GM21381 (cell line): ENCODE measurements around the gene FAM217A.

Source experiments
- ATAC-seq: cut with Tn5 transposase; IDR thresholded peaks from one replicate; pipeline ENCODE4 v1.9.1; 2021; ENCODE audit warnings: mild to moderate bottlenecking, moderate library complexity; ENCODE audit not compliant: unreplicated experiment

FAM217A gene

DNA sequence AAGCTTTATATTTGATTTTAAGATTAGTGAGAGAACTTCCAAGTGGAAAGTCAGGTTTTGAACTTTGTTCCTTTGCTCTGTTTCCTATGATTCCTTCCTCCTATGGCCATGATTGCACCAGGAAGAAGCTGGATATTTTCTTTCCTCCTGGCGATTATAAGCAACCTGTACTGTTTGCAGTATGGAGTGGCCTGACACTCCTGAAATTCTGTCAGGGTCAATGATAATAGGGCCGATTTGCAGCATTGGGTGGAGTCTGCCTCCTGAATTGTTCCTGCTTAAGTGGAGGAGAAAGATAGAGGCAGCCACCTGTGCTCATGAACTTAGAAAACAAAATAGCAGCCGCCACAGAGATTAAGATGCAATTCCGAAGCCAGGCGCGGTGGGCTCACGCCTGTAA, 9.8 kb upstream of the FAM217A start:
- ATAC-seq, result no peak

DNA sequence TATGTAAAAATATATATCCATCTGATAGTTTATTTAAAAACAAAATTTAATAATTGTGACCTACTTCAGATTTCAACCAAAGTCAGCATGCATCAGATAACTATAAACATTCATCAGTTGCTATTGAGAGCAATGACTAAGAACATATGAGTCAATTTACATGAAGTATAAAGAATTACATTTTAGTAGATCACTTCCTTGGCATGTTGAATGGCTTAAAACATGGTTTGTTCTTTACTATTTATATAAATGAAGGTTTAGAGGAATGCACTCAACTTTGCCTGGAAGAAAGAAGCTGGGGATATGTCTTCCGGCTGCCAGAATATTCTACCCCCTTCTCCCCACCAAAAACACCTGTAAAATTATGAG, 6.4 kb upstream of the FAM217A start:
- no peak for ATAC-seq

DNA sequence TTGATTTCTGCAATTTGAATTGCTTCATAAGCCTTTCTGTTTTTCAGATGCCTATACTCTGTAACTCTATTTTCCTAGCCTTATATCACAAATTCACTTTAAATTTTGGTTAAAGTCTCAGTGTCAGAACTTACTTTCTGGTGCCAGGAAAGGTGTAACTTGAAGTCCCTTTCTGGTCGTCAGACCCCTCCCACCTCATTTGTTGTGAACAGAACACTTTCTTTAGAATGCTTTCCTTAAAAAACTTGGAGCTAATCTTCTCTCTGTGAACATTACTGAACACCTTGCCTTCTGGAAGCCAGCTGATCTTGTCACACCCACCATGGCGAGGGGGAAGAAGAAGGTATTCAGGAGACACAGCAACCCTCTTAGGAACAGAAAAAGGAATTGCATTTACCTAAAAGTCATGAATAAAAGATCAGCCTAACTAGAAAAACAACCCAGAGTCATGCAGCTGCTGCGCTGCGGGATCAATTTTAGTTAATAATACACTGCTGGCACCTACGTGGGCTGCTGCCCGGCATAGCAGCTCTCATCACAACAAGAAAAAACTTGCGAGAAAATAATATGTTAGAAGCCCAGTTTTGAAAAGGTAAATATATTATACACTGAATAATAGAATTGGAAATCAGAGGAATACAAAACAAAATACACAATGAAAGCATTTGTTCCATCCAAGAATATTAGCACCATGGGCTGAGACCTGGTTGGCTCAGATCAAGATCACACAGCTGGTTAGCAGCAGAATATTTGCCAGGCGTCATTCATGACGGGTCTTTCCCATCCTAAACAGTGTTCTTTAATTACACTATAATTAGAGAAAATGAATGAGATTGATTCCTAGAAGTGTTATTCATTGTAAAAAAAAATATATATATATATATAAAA, 5.8 kb upstream of the FAM217A start:
- no peak for ATAC-seq

DNA sequence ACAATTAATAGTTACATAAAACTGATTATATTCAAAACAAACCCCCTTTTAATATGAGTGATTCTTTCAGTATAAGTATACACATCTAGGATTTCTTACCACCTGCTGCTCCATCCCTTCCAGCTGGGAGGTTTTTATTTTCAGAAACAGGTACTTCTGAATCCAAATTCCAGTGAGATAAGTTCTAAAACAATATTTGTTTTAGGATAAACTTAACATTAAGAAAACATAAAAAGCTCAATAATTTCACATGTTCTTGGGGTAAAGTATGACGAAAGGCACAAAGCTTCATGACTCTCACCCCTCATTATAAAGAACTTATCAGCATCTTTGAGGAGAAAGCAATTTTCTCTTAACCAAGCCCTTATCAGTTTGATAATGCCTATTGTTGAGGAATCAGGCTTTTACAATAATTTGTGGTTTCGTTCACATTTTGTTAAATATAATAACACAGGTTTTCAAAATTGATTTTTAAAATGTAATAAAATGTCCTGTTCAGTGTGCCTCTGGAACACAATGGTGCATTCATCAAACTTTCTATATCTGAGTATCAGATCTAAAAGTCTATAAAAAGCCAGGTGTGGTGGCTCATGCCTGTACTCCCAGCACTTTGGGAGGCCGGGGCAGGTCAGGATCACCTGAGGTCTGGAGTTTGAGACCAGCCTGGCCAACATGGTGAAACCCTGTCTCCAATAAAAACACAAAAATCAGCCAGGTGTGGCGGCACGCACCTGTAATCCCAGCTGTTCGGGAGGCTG, 4.3 kb downstream of the FAM217A start:
- ATAC-seq, result no peak

DNA sequence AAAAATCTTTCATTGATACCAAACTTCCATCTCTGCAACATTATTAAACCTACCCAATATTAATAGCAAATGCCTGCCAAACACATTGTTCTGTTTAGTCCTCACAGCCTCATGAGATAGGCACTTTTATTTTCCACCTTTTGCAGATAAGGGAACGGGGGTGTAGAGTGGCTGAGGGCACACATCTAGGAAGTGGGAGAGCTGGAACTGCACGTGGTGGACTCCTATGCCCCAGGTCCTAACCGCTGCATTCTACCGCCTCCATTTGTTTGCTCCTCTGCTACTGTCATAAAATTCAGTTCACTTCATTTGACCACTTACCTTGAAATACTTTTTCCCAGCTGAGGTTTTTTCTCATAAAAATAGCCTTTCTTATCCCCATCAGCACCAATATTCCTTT, 7.6 kb downstream of the FAM217A start:
- ATAC-seq, result no peak

DNA sequence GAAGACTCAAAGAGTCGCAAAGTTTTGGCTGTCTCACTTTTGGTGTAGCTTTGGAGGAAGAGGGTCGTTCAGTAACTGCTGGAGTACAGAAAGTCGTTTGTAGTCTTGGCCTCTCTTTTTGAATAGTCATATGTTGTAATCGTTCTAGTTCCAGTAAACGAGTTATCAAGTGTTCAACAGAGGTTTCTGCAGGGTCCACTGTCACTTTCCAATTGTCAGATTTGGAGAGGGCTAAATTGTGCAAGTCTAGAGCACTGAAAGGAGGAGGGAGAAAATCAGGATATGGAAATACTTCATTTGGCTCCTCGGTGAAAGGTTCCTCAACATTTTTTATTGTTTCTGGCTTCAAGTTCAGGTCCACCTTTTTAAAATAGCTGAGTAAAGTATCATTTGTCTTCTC, 9.7 kb downstream of the FAM217A start:
- no peak for ATAC-seq

DNA sequence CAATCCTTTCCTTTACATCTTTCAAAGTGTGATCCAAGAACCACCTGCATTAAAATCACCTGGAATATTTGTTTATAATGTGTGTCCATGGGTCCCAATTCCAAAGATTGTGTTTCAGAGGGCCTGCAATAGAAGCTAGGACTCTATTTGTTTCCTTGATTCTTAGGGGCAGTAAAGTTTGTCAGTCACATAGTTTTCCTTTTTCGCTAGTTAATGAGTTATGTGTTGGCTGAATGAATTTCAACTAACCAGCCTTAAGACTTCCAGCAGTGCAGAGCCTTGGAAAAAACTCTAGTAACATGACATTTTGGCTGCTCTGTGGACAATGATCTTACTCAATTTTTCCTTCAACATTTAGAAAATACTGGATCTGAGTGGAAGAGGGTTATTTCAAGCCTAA, 11.3 kb downstream of the FAM217A start:
- no peak for ATAC-seq

DNA sequence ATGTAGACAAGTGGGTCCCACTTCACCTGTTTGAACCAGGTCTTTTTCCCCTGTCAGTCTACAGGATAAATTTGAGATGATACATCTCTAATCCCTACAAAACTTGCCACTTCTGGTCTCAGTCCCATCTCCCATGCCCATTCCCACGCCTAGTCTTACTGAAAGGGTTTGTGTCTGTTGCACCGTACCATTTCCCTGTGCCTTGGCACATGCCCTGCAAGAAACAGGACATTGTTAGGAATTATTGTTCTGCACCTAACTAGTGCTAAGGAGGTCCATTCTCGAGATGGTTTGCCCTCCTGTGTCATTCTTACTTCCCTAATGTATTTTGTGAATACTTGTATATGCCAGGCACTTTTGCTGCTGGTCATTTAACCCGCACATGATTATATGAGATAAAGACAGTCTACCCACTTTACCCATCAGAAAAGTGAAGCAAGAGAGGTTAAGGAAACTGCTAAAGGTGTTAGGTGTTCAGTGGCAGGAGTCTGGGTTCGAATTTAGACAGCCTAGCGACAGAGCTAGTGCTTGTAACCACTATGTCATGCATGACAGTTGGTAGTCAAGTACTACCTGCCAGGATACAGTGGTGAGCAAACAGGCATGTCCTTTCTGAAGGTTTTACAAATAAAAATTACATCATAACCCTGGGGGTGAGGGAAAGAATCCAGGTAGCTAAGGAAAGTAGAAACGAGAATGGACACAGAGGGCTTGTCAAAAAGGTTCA, 12.7 kb downstream of the FAM217A start:
- ATAC-seq, result no peak

DNA sequence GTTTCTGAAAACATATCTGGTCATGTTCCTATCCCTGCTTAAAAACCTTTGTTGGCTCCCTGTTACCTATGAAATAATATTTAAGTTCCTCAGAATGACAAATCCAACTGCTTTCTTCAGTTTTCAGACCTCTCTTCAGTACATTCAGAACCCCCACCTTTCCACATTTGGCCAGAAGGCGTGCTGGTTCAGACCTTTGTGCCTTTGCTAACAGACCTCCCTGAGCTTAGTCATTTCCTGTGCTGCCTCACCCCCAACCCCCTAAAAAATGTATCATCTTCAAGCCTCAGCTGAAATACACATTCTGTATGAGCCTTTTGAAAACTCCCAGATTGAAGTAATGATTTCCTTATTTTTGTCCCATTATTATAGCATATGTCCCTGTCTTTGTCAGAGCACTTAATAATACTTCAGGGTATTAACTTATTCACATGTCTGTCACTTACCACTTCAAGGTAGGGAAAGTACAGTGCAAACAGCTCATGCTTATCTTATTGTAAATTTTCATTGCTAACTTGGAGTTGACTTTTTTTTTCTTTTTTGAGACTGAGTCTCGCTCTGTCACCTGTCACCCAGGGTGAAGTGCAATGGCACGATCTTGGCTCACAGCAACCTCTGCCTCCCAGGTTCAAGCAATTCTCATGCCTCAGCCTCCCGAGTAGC, 19.7 kb downstream of the FAM217A start:
- no peak for ATAC-seq

DNA sequence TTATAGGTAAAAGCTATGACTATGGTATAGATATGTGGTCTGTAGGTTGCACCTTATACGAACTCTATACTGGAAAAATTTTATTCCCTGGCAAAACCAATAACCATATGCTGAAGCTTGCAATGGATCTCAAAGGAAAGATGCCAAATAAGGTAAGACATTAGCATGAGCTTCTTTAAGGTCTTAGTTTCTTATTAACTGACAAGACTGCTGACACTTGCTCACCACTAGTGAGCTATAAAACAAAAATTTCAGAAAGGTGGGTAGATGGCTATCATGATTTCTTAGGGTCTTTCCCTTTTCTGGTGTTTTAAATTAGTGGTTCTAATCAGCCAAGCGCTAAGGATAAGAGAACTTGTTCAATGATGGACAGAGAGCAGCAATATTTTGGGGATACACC, 21.9 kb downstream of the FAM217A start:
- no peak for ATAC-seq

DNA sequence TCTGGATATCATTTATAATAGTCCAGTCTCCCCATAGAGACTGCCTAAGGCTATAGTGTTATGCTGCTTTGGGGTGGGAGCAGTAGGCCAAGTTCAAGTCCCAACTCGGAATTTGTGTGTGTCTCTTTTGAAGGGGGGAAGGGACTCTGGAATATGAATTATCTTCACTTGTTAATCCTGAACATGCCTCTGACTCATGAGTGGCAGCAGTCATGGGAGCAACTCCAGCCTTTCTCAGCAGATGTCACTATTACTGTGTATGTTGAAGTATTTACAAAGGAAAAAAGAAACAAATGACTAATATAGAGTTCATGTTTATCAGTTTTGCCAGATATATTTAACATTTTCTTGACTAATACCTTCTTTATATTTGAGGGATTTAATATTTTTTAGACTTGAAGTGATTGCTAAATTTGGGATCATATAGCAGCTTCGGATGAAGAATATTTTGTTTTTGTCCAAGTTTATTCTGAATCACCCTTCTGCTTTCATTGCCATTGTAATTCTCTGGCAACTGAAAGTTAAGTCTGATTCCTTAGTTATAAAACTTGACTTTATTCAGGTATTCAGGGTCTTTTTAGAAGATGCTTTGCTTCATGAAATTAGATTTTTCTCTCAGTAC, 23.4 kb downstream of the FAM217A start:
- ATAC-seq, result no peak

DNA sequence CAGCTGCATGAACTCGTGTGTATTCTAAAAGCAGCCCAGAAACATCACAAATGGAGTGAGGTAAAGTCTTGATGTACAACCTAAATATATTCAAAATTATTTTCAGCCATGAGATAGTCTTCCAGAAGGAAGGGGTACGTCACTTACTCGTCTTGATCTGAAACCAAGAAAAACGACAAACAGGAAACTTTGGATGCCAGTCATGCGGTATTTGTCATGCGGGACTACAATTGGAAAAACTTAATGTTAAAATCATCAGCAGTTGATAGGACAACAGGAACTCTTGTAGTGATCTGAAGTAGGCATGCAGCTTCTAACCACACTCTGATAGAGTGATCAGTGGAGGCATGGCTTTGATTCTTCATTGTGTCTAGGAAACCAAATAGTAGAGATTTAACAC, 29.7 kb downstream of the FAM217A start:
- no peak for ATAC-seq

DNA sequence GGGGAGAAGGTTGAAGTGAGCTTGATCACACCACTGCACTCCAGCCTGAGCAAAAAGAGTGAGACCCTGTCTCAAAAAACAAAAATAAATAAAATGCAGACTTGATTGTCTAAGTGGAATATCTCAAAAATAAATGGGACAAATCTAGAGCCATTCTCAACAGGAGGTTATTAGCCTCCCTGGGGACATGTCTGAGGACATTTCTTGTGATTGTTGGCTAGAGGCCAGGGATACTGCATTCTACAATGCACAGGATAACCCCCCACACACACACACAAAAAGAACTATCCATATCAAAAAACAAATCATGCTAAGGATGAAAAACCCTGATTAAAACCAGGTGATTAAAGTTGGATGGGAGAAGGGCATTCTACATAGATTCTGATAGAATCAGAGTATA, 37.5 kb downstream of the FAM217A start:
- no peak for ATAC-seq

DNA sequence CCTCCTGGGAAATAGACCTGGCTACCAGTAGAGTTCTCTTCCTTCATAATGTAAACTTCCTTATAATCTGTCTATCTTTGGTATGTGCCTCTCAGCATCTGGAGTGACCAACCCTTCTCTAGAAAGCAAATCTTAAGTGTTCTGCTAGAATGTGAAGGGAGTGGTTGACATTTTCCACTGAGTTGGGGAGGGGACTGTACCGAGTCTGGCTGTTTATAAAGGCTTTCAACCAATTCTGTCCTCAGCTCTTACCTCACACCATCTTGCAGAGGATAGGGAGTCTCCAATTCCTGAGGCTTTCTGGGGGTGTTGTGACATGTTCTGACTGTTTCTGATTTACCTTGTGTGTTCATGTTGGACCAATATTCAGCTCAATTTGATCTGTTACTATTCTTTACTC, 39.6 kb downstream of the FAM217A start:
- ATAC-seq, result no peak

DNA sequence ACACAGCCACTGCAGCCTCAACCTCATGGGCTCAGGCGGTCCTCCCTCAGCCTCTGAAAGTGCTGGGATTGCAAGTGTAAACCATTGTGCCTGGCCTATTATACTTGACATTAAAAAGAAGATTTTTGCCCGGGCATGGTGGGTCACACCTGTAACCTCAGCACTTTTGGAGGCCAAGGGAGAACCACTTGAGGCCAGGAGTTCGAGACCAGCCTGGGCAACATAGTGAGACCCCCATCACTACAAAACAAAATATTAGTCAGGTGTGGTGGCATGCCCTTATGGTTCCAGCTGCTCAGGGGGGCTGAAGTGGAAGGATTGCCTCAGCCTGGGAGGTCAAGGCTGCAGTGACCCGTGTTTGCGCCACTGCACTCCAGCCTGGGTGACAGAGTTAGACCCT, 42.4 kb downstream of the FAM217A start:
- ATAC-seq, result no peak

DNA sequence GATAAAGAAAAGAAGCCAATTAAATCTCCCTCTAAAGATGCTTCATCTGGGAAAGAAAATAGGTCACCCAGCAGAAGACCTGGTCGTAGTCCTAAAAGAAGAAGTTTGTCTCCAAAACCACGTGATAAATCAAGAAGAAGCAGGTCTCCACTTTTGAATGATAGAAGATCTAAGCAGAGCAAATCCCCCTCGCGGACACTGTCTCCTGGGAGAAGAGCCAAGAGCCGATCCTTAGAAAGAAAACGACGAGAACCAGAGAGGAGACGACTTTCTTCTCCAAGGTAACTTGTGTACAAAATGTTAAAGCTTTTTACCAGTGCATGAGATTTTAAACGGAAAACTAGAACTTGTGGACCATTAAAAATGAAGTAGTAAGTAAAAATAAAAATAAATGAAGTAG, 46.5 kb downstream of the FAM217A start:
- no peak for ATAC-seq

DNA sequence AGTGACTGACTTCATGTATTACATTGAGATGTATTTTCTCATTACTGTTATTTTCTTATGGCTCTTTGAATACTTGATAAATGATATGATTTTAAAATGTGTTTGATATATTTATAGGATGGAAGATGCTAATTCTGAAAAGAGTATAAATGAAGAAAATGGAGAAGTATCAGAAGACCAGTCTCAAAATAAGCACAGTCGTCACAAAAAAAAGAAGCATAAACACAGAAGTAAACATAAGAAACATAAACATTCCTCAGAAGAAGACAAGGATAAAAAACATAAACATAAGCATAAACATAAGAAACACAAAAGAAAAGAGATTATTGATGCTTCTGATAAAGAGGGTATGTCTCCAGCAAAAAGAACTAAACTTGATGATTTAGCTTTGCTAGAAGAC, 47.5 kb downstream of the FAM217A start:
- ATAC-seq, result no peak

DNA sequence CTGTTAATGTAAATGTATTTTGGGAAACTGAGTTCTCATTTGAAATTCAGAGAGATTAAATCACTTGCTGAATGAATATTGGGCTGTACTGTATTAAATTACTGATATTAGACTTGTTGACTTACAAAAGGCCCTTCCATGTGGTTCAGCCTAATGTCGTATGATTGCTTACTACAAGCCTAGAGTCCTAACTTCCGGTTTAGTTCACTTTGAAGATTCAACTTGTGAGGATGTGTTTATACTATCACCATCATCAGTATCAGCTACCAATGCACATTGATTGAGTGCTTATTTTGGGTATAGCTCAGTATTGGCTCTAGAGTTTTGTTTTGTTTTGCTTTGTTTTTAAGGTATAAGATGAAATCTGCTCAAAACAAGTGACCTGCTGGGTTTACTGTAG, 48.3 kb downstream of the FAM217A start:
- ATAC-seq, result no peak

DNA sequence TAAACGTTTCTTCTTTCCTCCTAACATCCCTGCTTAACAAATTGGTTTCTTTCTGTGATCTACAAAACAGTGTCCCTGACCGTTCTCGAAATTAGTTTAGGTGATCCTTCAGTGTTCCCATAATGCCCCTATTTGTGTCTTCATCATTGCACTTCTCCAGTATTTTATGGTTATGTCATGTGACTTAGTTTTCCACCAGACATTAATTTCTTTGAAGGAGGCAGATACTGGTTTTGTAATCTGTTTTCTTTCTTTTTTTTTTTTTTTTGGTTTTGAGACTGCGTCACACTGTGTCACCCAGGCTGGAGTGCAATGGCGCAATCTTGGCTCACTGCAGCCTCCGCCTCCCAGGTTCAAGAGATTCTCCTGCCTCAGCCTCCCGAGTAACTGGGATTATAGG, 49.2 kb downstream of the FAM217A start:
- no peak for ATAC-seq

DNA sequence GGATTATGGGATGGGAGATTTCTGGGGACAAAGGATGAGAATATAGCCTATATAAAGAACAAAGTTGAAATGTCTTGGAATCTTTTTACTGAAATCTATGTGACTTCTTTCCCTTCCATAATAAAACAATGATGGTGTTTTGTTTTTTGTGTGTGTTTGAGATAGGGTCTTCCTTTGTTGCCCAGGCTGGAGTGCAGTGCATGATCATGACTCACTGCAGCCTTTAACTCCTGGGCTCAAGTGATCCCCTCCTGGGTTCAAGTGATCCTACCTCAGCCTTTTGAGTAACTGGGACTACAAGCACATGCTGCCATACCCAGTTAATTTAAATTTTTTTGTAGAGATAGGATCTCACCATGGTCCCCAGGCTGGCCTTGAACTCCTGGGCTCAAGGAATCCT, 50.9 kb downstream of the FAM217A start:
- no peak for ATAC-seq

DNA sequence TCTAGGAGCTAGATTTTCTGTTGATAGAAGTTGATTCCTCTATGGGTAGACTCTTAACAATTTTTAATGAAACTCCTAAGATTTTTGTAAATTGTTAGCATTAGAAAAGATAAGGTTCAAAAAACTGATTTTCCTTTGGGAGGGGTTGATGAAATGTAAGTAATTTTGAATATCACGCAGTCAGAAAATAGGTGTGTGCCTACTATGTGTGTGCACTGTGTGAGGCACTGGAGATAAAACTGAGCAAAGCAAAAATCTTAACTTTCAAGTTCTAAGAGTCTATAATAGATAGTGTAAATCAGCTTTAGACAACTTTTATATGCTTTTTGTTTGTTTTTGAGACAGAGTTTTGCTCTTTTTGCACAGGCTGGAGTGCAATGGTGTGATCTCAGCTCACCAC, 53.3 kb downstream of the FAM217A start:
- ATAC-seq, result no peak
